ENCODE results near the gene EVA1A.

GRCh38 chr2:75564026-75564688, 3.4 kb upstream of the EVA1A start:
- TF ChIP-seq HNF4A (conservative IDR thresholded peaks at IDR 0.05) (no peak), HNF4G (IDR thresholded peaks at IDR 0.05) (no peak), RAD21 (IDR thresholded peaks at IDR 0.05) (no peak), GABPA (IDR thresholded peaks at IDR 0.05 in 1 of 2, conservative IDR thresholded peaks at IDR 0.05 in 1 of 2) (no peak), EGR1 (IDR thresholded peaks at IDR 0.05; ENCODE audit: low read depth in 2 of 2) (no peak), YY1 (IDR thresholded peaks at IDR 0.05) (no peak)
- TF ChIP-seq, protein P1, sequence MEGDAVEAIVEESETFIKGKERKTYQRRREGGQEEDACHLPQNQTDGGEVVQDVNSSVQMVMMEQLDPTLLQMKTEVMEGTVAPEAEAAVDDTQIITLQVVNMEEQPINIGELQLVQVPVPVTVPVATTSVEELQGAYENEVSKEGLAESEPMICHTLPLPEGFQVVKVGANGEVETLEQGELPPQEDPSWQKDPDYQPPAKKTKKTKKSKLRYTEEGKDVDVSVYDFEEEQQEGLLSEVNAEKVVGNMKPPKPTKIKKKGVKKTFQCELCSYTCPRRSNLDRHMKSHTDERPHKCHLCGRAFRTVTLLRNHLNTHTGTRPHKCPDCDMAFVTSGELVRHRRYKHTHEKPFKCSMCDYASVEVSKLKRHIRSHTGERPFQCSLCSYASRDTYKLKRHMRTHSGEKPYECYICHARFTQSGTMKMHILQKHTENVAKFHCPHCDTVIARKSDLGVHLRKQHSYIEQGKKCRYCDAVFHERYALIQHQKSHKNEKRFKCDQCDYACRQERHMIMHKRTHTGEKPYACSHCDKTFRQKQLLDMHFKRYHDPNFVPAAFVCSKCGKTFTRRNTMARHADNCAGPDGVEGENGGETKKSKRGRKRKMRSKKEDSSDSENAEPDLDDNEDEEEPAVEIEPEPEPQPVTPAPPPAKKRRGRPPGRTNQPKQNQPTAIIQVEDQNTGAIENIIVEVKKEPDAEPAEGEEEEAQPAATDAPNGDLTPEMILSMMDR (IDR thresholded peaks at IDR 0.05; ENCODE audit: low read depth, low read length, missing input control), result no peak
